ENCODE results near the gene HDC.

Gene HDC

DNA sequence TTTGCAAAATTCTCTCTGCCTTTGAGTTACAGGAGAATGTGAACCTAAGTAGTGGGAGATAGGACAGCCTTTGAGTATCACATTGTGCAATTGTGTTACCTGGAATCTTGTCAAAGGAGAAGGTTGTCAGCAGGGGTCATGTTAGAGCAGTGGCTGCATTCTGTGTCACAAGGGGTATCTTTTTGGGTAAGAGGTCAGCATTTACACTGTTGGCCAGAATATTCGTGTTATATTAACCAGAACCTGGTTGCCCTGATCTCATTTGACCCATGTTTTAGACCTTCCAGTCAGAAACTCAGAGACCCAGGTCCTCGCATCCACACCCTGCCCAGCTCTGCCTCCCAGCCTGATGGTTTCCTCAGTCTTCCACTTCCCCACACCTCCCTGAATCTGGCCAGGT is 27.3 kb downstream of the HDC start:
- no peak overlapping the region for H3K4me3 ChIP-seq (ENCODE audit: low read depth, low read length)
- TF ChIP-seq, protein P1, sequence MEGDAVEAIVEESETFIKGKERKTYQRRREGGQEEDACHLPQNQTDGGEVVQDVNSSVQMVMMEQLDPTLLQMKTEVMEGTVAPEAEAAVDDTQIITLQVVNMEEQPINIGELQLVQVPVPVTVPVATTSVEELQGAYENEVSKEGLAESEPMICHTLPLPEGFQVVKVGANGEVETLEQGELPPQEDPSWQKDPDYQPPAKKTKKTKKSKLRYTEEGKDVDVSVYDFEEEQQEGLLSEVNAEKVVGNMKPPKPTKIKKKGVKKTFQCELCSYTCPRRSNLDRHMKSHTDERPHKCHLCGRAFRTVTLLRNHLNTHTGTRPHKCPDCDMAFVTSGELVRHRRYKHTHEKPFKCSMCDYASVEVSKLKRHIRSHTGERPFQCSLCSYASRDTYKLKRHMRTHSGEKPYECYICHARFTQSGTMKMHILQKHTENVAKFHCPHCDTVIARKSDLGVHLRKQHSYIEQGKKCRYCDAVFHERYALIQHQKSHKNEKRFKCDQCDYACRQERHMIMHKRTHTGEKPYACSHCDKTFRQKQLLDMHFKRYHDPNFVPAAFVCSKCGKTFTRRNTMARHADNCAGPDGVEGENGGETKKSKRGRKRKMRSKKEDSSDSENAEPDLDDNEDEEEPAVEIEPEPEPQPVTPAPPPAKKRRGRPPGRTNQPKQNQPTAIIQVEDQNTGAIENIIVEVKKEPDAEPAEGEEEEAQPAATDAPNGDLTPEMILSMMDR (IDR thresholded peaks at IDR 0.05; ENCODE audit: low read depth, low read length, missing control alignments): no peak
- H3K27ac ChIP-seq: no peak overlapping the region
- H3K27me3 ChIP-seq (replicated peaks): no peaks in the 10 kb centered on the region
- DNase-seq: no peak
- in situ Hi-C loops (cut with HindIII; ENCODE audit: low pct_ligation_motif_present, low sequenced_read_pairs): no loop called here
- no peaks in the 10 kb centered on the region for H3K36me3 ChIP-seq (replicated peaks)

- Histone ChIP-seq H3K4me3 (ENCODE audit: low read depth, low read length) (no peak overlapping the region), H3K27ac (no peak overlapping the region), H3K36me3 (replicated peaks) (no peaks in the 10 kb centered on the region), H3K27me3 (replicated peaks) (no peaks in the 10 kb centered on the region)
- TF ChIP-seq, protein P1 (IDR thresholded peaks at IDR 0.05; ENCODE audit: low read depth, low read length, missing control alignments): no peak
- in situ Hi-C loops (cut with HindIII; ENCODE audit: low pct_ligation_motif_present, low sequenced_read_pairs): no loop called here
- DNase-seq: no peak
These were observed 29.1 kb downstream of the HDC start for GRCh38 chr15:50236433-50236832.

DNA sequence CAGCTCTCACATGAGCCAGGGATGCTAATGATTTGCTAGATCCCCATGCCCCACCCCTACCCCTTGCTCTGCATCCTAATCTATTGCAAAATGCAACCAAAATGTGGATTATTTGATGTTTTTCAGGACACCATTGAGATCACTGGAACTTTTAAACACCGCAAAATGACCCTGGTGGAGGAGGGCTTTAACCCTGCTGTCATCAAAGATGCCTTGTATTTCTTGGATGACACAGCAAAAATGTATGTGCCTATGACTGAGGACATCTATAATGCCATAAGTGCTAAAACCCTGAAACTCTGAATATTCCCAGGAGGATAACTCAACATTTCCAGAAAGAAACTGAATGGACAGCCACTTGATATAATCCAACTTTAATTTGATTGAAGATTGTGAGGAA is 29.7 kb downstream of the HDC start:
- H3K4me3 ChIP-seq (ENCODE audit: low read depth, low read length): no peak overlapping the region
- peak; percentile 38 for DNase-seq
- in situ Hi-C loops (cut with HindIII; ENCODE audit: low pct_ligation_motif_present, low sequenced_read_pairs): no loop called here
- TF ChIP-seq, protein P1 (IDR thresholded peaks at IDR 0.05; ENCODE audit: low read depth, low read length, missing control alignments): no peak
- H3K27me3 ChIP-seq (replicated peaks): no peaks in the 10 kb centered on the region
- no peak overlapping the region for H3K27ac ChIP-seq
- no peaks in the 10 kb centered on the region for H3K36me3 ChIP-seq (replicated peaks)

DNA sequence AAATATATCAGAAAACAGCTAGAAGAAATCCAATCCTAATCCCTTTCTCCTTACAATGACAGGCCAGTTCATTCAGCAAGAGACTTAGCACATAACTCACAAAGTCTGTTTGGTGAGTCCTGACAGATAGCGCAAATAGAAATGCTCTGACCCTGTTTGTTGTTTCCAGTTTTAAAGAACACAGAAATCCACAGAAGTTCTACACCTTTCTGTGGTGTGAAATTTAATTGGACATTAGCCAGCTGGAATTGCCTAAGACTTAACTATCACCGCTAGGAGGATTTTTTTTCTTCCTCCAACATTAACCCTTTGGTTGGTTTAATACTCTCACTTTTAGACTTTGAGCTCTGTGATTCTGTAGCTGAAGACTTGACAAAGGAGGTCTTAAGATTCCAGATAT is 30.8 kb downstream of the HDC start:
- TF ChIP-seq, protein P1 (IDR thresholded peaks at IDR 0.05; ENCODE audit: low read depth, low read length, missing control alignments): no peak
- Histone ChIP-seq H3K36me3 (replicated peaks) (no peaks in the 10 kb centered on the region), H3K27me3 (replicated peaks) (no peaks in the 10 kb centered on the region), H3K27ac (no peak overlapping the region), H3K4me3 (ENCODE audit: low read depth, low read length) (no peak overlapping the region)
- DNase-seq: no peak
- in situ Hi-C loops (cut with HindIII; ENCODE audit: low pct_ligation_motif_present, low sequenced_read_pairs): no loop called here

GRCh38 chr15:50233192-50233736 is 32.3 kb downstream of the HDC start:
- TF ChIP-seq, protein P1 (IDR thresholded peaks at IDR 0.05; ENCODE audit: low read depth, low read length, missing control alignments): no peak
- in situ Hi-C loops (cut with HindIII; ENCODE audit: low pct_ligation_motif_present, low sequenced_read_pairs): no loop called here
- Histone ChIP-seq H3K27ac (no peak overlapping the region), H3K36me3 (replicated peaks) (no peaks in the 10 kb centered on the region), H3K27me3 (replicated peaks) (no peaks in the 10 kb centered on the region), H3K4me3 (ENCODE audit: low read depth, low read length) (no peak overlapping the region)
- DNase-seq: no peak

DNA sequence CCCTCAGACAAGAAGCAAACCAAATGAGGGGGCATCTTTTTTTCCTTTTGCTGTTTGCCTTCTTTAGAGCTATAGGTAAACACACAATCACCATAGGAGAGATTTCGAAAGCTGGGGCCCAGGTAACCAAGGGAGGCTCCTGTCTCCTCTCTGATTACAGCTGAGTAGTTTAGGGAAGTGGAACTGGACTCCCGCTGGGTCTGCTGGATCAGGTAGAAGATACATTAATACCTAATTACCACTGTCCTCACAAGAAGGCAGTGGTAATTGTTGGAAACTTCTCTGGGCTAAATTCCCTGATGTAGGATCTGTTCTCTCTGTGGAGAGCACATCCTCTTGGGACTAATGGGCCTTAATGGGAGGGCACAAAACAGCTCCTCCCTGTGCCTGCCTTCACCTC is 32.7 kb downstream of the HDC start:
- Histone ChIP-seq H3K36me3 (replicated peaks) (no peaks in the 10 kb centered on the region), H3K4me3 (ENCODE audit: low read depth, low read length) (no peak overlapping the region), H3K27ac (no peak overlapping the region), H3K27me3 (replicated peaks) (no peaks in the 10 kb centered on the region)
- in situ Hi-C loops (cut with HindIII; ENCODE audit: low pct_ligation_motif_present, low sequenced_read_pairs): no loop called here
- no peak for DNase-seq
- TF ChIP-seq, protein P1 (IDR thresholded peaks at IDR 0.05; ENCODE audit: low read depth, low read length, missing control alignments): no peak
